22Rv1 (cell line): ENCODE data around the gene IFNE.
"Not testable (repeated sequence)": the region's sequence is repeated elsewhere in the genome, so short reads cannot be mapped to it uniquely, and the experiment has no call there.

Source experiments
- H3K27ac ChIP-seq: fragments of 450-650 bp; 2 replicates; pipeline ENCODE4 v1.5.1; 2017
- CTCF ChIP-seq: fragments of 450-650 bp; IDR thresholded peaks from 2 replicates; pipeline ENCODE4 v1.5.1; 2017; ENCODE audit warnings: mild to moderate bottlenecking
- ZFX ChIP-seq: fragments of 450-650 bp; IDR thresholded peaks from 2 replicates; pipeline ENCODE4 v1.6.1; 2017; ENCODE audit warnings: antibody characterized with exemption, borderline replicate concordance

IFNE gene

DNA sequence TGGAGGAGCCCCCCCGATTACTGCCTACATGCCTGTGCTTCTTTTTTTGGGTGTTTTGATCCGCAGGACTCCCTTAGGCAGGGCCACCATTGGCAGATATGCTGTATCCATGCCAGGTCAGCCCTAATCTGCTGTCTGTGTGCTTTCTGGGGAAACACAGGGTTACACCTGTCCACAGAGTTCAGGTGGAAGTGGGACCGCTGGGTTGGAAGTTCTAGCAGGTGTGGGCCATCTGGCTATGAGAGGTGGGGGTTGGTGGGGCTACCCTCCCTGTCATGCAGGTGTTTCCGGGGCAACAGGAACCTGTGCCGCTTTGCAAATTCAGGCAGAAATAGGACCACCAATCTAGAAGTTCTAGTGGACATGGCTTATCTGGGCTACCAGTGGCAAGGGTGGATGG is 17.0 kb downstream of the IFNE start:
- H3K27ac ChIP-seq: no peak overlapping the region
- TF ChIP-seq ZFX: no peak
- no peak for TF ChIP-seq CTCF

DNA sequence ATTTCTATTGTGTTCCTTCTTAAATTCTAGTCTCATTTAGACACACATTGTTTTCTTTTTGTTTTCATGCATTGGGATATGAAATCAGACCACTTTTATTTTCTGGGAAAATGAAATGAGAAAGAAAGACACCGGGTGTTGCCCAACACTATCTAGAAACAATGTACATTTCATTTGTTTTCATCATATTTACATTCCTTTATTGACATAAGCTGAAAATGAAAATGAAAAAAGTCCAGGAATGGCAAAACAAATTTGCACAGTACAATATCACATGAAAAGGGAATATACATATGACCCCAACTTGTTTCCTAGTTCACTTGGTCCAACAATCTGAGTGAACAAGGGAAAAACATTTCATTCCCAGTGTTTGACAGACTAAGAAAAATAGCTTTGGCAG is 20.7 kb downstream of the IFNE start:
- no peak for TF ChIP-seq ZFX
- TF ChIP-seq CTCF: no peak
- H3K27ac ChIP-seq: no peak overlapping the region

DNA sequence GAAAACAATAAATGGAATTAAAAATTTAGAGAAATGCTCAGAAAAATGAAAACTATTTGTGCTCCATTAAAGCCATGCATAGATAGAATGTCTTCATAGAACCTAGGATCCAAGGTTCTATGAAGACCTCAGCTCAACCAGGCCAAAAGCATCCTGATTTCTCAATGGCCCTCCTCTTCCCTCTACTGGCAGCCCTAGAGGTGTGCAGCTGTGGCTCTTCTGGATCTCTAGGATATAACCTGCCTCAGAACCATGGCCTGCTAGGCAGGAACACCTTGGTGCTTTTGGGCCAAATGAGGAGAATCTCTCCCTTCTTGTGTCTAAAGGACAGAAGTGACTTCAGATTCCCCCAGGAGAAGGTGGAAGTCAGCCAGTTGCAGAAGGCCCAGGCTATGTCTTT is 26.8 kb downstream of the IFNE start:
- TF ChIP-seq CTCF (peak; percentile 66), ZFX (no peak)
- no peak overlapping the region for H3K27ac ChIP-seq

GRCh38 chr9:21454149-21454548 is 28.0 kb downstream of the IFNE start:
- TF ChIP-seq CTCF: no peak
- no peak for TF ChIP-seq ZFX
- H3K27ac ChIP-seq: no peak overlapping the region

DNA sequence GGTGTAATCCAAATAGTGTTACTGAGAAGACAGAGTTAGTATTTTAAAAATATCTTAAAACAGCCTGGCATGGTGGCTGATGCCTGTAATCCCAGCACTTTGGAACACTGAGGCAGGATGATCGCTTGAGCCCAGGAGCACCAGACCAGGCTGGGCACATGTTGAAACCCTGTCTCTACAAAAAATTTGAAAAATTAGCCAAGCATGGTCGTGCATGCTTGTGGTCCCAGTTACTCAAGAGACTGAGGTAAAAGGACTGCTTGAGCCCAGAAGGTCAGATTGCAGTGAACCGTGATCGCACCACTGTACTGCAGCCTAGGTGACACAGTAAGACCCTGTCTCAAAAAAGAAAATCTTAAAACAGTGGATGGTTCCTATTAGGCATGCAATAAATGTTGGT is 29.4 kb downstream of the IFNE start:
- TF ChIP-seq CTCF (no peak), ZFX (no peak)
- no peak overlapping the region for H3K27ac ChIP-seq

DNA sequence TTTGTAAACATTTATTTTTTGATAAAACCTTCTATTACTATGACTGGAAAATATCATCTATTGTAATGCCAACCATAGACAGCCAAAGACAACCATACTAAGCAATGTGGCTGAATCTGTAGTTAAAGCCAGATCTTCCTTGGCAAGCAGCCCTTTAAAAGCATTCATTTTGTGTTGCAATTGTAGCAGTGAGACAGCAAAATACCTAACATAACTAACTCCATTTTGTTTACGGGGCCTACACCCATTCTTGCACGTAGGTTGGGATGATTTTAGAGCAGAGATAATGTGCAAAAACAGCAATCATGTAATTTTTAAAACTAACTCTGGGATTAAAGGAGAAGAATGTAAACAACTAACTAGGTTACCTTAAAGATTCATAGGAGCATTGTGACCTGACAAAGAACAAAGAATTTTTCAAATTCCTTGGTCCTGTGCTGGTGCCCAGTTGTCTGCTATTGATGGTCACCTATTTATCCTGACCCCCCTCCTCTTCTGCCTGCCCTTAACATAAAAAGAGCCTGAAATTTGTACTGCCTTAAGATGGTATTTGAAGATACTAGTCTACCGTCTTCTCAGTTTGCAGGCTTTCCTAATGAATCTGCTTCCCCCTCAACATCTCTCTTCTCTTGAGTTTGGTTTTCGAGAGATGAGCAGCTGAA is 31.2 kb downstream of the IFNE start:
- no peak for TF ChIP-seq ZFX
- no peak for TF ChIP-seq CTCF
- H3K27ac ChIP-seq: no peak overlapping the region

DNA sequence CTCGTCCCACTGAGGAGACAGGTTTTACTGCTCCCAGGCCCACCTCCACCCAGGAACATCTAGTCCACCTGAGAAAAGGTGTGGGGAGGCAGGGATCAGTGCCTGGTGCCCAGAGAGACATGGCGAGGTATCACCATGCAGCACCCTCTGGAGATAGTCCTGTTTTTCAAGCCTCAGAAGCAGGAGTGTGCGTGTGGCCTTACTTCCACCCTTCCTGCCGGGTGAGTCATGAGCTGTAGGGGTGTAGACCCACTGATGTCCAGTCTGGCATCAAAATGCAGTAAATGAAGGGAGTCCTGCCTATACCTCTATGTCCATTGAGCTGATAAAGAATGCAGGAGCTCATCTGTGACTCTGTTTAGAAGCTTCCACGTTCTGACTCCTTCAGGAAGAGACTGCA is 32.8 kb downstream of the IFNE start:
- H3K27ac ChIP-seq: not testable (repeated sequence)
